BE2C (cell line): ENCODE data around the gene MLLT10.

Experiments
- DNase-seq: peaks from one replicate; pipeline ENCODE4 v3.0.0-alpha.2; 2020
- H3K27me3 ChIP-seq: fragments of 250-450 bp; sonication (Bioruptor Pico); 2 replicates; pipeline ENCODE4 v1.5.1; 2020; ENCODE audit warnings: mild to moderate bottlenecking
- H3K36me3 ChIP-seq: fragments of 250-450 bp; sonication (Bioruptor Pico); 2 replicates; pipeline ENCODE4 v1.5.1; 2020; ENCODE audit warnings: mild to moderate bottlenecking
- H3K4me1 ChIP-seq: fragments of 250-450 bp; sonication (Bioruptor Pico); 2 replicates; pipeline ENCODE4 v1.5.1; 2020
- H3K4me3 ChIP-seq: 2 replicates; pipeline ENCODE4 v1.5.1; 2011; ENCODE audit warnings: low read depth, low read length
- H3K9me3 ChIP-seq: fragments of 250-450 bp; sonication (Bioruptor Pico); 2 replicates; pipeline ENCODE4 v1.5.1; 2020
- TF ChIP-seq, protein P1 (sequence below): IDR thresholded peaks from 2 replicates; pipeline ENCODE4 v1.5.1; 2012; ENCODE audit warnings: mild to moderate bottlenecking, low read depth, low read length

The MLLT10 gene

GRCh38 chr10:21760332-21760731, 226.3 kb downstream of the MLLT10 start:
- Histone ChIP-seq H3K36me3 (no peaks in the 10 kb centered on the region; the same call in none of the 2 replicates), H3K9me3 (no peaks in the 10 kb centered on the region), H3K4me3 (no peak overlapping the region), H3K4me1 (no peaks in the 10 kb centered on the region), H3K27me3 (no peaks in the 10 kb centered on the region)
- TF ChIP-seq, protein P1, sequence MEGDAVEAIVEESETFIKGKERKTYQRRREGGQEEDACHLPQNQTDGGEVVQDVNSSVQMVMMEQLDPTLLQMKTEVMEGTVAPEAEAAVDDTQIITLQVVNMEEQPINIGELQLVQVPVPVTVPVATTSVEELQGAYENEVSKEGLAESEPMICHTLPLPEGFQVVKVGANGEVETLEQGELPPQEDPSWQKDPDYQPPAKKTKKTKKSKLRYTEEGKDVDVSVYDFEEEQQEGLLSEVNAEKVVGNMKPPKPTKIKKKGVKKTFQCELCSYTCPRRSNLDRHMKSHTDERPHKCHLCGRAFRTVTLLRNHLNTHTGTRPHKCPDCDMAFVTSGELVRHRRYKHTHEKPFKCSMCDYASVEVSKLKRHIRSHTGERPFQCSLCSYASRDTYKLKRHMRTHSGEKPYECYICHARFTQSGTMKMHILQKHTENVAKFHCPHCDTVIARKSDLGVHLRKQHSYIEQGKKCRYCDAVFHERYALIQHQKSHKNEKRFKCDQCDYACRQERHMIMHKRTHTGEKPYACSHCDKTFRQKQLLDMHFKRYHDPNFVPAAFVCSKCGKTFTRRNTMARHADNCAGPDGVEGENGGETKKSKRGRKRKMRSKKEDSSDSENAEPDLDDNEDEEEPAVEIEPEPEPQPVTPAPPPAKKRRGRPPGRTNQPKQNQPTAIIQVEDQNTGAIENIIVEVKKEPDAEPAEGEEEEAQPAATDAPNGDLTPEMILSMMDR: no peak
- no peak for DNase-seq

DNA sequence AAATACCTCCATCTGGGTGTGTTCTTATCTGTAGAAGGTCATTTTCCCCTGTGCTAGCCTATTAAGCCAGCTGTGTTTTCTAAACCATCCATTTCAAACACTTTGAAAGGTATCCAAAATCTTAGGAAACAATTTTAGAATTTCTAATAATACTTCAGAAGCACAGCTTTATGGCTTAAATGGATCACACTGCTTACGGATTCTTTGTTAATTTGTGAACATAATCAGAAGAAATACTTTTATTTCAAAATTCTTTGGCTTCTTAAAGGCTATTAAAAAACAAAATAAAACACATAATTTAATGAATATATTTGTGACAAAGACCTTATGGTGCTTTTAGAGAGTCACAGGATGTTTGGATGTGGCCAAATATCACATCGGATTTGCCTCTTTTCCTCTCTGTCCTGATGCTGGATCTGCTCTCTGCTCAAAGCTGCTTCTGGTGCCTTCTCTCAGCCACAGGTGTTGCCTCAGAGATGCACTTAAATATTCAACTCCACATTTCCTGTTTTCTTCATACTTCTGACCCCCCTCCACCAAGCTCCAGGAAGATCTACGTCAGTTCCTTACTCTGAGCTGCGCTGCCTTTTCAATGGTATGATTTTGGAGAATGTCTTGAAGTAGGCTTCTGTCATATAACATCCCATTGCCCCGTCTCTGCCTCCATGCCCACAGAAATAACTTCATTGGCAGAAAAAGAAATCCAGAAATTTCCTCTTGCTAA, 230.6 kb downstream of the MLLT10 start:
- Histone ChIP-seq H3K27me3 (no peaks in the 10 kb centered on the region), H3K4me3 (no peak overlapping the region), H3K9me3 (no peaks in the 10 kb centered on the region), H3K36me3 (no peaks in the 10 kb centered on the region), H3K4me1 (no peaks in the 10 kb centered on the region)
- TF ChIP-seq, protein P1: no peak
- no peak for DNase-seq

- Histone ChIP-seq H3K27me3 (no peaks in the 10 kb centered on the region), H3K36me3 (no peaks in the 10 kb centered on the region), H3K4me3 (no peak overlapping the region), H3K4me1 (no peaks in the 10 kb centered on the region), H3K9me3 (no peaks in the 10 kb centered on the region)
- no peak for DNase-seq
- TF ChIP-seq, protein P1: no peak
Observed at GRCh38 chr10:21769041-21769440, 235.0 kb downstream of the MLLT10 start.

DNA sequence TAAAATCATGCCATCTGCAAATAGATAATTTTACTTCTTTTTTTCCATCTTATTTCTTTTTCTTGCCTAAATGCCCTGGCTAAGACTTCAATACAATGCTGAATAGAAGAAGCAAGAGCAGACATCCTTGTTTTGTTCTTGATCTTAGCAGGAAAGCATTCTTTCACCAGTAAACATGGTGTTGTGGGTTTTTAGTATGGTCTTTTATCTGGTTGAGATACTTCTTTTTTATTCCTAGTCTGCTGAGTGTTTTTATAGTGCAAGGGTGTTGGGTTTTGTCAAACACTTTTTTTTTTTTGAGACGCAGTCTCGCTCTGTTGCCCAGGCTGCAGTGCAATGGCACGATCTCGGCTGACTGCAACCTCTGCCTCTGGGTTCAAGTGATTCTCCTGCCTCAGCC, 237.2 kb downstream of the MLLT10 start:
- TF ChIP-seq, protein P1: no peak
- no peak for DNase-seq
- H3K27me3 ChIP-seq: no peaks in the 10 kb centered on the region
- no peak overlapping the region for H3K4me3 ChIP-seq
- H3K4me1 ChIP-seq: no peaks in the 10 kb centered on the region
- no peaks in the 10 kb centered on the region for H3K9me3 ChIP-seq
- H3K36me3 ChIP-seq: no peaks in the 10 kb centered on the region

- no peak for DNase-seq
- Histone ChIP-seq H3K4me3 (no peak overlapping the region), H3K27me3 (no peaks in the 10 kb centered on the region), H3K4me1 (no peaks in the 10 kb centered on the region), H3K36me3 (no peaks in the 10 kb centered on the region), H3K9me3 (no peaks in the 10 kb centered on the region; the same call in 1 of the 2 replicates)
- TF ChIP-seq, protein P1: no peak
Observed at GRCh38 chr10:21776883-21777282, 242.9 kb downstream of the MLLT10 start.

- Histone ChIP-seq H3K36me3 (no peaks in the 10 kb centered on the region), H3K4me3 (no peak overlapping the region), H3K4me1 (no peaks in the 10 kb centered on the region), H3K9me3 (no peaks in the 10 kb centered on the region), H3K27me3 (no peaks in the 10 kb centered on the region)
- TF ChIP-seq, protein P1: no peak
- no peak for DNase-seq
Observed at GRCh38 chr10:21791276-21791675, 257.2 kb downstream of the MLLT10 start.
